ENCODE data around the gene PTPRQ.
A peak's percentile ranks its signal among the peaks of the same experiment; 100 is the strongest.
"Not testable (repeated sequence)": the region's sequence is repeated elsewhere in the genome, so short reads cannot be mapped to it uniquely, and the experiment has no call there.

PTPRQ gene

DNA sequence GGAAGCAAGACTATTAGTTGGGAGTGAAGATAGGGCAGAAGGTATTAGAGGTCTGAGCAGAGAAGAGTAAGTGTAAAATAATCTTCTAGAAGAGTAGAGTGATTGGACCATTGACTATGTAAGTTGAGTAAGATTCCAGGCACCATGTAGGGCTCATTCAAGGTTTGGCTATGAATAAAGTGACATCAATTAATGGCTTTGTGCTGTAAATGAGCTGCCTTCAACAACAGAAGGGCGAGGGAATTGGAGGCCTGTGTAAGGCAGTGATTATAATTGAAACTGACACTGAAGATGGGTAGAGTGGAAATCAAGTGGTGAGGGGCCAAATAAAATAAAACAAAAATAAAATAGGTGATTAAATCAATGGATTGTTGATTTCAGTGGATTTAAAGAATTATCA lies 26.4 kb downstream of the PTPRQ start:
- no peak for DNase-seq

DNA sequence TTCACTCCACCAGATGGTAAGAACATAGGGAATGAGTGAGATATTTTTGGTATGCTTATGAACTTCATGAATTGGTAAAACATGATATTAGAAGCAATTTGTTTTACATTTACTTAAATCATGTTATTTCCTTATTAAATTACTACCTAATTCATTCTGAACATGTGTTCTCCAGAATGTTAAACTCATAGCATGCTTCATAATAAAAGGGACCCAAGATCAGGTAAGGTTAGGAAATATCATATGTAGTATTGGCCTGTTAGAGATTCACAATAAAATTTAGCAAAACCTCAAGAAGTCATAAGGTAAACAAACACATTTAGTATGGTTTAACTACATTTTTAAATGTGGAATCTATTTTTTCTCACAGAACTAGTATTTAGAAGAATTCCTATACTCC lies 28.2 kb downstream of the PTPRQ start:
- no peak for DNase-seq

DNA sequence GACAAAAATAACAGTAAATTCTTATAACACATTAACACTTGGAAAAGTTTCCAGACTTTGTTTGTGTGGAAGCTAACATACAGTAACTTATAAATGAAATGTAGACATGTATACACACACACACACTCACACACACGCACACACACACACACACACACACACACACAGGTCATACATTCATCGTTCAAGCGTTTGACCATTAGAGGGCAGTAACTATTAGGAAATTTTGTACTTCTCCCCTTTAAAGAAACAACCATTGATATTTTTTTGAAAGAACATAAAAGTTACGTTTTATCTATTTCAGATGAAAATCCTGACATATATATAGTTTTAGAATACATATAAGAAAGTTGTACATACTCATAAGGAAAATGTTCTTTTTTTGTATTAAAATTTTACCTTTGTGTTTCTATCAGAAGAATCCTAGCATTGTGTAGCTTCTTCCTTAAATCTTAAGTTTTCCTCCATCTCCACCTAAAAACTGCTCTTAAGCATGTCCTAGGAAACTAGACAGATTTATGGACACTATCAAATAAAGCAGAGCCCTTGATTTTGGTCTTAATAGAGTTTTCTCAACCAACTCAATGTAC lies 29.0 kb downstream of the PTPRQ start:
- peak in 1 of 5 experiments; percentile 52 for DNase-seq

DNA sequence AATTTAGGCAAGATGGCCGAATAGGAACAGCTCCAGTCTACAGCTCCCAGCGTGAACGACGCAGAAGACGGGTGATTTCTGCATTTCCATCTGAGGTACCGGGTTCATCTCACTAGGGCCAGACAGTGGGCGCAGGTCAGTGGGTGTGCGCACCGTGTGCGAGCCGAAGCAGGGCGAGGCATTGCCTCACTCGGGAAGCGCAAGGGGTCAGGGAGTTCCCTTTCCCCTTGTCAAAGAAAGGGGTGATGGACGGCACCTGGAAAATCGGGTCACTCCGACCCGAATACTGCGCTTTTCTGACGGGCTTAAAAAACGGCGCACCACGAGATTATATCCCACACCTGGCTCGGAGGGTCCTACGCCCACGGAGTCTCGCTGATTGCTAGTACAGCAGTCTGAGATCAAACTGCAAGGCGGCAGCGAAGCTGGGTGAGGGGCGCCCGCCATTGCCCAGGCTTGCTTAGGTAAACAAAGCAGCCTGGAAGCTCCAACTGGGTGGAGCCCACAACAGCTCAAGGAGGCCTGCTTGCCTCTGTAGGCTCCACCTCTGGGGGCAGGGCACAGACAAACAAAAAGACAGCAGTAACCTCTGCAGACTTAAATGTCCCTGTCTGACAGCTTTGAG lies 33.6 kb downstream of the PTPRQ start:
- not testable (repeated sequence) for DNase-seq

DNA sequence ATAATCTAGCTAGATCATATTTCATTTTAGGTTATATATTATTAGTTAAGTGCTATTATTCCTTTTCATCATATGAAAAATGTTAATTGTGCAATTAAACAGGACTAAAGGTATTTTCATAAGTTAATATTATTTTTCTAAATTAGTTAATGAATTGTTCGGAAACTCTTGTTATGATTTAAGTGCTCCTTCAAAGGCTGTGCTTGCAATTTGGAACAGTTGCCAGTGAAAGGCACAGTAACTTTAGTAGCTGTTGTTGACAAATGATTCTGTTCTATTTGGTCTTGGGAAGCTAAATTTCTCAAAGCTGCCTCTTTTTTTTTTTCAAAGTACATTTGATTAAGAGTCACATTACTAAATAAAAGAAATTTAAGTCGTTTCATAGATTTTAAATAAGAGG lies 40.7 kb downstream of the PTPRQ start:
- no peak for DNase-seq

DNA sequence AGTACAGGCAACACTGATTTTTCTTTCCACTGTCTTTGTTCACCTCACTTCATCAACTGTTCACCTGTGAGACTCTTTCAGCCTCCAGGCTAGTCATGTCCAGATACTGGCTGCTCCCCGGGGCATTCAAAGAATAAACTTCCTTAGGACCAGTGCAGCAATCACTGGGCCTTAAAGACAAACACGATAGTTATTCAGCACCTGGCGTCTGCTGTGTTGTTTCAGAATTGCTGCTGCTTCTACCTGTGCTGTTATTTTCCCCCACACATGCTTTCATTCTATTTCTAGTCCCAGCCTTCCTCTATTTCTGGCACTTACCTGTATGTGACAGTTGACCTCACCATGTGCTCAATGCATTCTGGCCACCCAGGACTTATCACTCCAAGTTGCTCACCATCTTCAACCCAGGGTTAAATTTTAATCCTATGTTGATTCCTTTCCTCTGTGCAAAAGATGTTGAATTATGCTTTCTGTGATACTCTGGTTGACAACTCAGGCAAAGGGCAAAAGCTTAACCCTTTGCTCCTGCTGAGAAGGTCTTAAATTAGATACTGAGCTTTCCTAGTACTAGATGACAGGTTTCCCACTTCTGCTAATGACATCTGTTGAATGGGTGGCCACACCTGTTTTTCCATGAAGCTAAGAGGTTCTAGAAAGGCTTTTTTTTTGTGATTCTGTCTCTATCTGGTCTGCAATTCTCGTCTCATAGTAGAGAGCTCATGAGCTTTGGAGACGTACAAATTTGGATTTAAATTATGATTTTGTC lies 41.4 kb downstream of the PTPRQ start:
- DNase-seq = no peak

DNA sequence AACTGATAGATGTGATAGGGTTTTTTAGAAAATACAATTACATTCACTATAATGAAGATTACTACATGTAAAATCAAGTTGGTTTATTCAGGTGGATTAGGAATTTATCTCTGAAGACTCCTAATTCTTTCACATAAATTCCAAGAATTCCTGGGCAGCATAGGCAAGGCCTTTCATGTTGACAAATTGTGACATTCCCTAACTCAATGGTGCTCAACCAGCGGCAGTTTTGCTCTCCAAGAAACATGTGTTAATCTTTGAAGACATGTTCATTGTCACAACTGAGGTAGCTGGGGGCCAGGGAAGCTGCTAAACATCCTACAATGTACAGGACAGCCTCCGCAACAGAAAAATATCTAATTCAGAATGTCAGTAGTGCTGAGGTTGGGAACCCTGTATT lies 46.3 kb downstream of the PTPRQ start:
- no peak for DNase-seq

DNA sequence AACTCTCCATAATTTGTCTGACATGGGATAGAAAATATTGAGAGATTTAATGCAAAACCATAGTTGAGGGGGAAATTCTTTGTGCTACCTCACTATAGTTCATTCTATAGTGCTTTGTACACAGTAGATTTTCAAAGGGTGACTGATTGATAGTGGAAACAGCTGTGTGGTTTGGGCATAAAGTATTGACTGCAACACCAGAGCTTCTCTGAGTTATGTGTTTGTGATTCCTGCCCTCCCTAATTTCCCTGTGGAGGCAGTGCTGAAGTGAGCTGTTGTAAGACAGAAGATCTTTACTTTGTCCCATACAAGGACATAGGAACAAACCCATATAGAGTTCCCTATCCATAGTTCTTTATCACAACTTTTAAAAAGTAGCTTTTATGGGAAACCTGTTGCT lies 47.1 kb downstream of the PTPRQ start:
- no peak for DNase-seq

DNA sequence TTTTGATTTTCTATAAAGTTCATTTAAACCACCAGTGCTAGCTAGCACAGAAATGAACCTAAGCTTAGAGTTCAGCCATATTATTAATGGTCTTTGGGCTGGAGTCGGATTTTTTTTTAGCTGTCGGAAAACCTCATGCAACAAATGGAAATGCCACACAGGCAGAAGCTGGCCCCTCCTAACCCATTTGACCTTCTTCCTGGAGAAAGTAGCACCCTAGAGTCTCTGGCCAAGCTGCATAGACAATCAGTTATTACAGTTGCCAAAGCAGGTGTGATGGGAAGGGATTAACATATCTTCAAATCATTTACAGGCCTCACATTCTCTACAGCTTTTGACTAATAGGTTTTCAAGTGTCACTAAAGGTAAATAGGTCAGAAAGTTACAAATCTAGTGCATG lies 49.4 kb downstream of the PTPRQ start:
- DNase-seq = no peak

DNA sequence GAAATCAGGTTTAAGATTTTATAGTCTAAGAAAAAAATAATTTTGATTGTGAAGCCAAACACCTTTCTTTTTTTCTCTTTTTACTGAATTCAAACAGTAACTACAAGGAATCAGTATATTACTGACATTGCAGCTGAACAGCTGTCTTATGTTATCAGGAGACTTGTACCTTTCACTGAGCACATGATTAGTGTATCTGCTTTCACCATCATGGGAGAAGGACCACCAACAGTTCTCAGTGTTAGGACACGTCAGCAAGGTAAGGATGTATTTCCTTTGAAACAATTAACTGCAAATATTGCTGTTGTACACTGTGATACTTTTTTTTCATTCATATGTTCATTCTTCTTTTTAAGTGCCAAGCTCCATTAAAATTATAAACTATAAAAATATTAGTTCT lies 50.8 kb downstream of the PTPRQ start:
- DNase-seq = no peak

DNA sequence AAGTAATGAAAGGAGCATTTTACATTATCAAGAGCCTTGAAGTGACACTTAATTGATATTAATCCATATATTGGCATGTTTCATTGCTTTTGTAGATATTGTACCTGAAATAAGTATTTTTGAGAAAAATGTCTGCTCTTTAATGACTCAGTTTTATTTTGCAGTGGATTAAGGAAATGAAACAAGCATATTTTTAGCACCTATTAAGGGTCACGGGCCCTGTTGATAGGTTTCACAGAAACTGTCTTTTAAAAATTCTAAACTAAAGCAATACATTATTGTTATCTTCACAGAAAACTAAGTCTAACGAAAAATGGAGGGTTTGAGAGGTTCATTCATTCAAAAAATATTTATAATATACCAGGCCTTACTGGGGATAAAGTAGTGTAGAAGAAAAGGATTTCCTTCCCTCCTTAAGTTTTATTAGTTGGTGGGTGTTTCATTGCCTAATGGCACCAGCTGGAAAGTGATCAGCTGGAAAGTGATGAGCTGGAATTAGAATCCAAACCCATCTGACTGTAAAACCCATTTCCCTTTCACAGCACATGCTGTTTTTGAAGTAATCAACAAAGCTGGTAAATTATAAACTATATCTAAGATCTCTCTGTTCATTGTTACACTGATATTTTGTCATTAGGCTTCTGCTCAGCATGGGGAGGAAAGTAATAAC lies 54.2 kb downstream of the PTPRQ start:
- no peak for DNase-seq

DNA sequence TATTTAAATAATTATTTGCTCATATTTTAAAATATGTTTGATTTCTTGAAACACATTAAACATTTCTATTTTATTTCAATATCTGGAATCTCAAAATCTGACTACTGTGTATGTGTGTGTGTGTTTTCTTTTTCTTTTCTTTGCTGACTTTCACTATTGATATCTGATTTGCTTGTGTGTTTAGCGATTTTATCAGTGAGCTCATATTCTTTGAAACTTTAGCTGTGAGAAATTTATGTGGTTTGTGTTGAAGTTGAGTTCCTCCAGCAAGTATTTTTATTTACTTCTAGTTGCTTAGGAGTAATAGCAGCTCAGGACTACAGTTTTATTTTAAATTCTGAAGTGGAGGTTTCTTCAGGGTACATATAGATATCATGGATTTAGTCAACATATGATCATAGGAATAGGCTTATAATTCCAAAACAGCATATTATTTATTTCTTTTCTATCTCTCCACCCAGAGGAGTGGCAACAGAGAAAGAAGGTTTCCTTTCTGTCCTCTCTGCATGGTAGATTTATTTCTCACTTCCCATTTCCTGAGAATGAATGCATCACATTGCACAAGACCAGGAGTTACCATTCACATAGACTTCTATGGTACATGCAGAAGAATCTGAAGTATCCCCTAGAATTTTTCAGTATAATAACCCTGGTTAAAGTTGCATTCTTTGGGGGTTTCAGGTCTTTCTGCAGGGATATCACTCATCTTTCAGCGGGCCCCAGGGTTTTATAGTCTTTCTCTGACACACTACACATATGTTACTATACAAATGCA lies 60.5 kb downstream of the PTPRQ start:
- no peak for DNase-seq

DNA sequence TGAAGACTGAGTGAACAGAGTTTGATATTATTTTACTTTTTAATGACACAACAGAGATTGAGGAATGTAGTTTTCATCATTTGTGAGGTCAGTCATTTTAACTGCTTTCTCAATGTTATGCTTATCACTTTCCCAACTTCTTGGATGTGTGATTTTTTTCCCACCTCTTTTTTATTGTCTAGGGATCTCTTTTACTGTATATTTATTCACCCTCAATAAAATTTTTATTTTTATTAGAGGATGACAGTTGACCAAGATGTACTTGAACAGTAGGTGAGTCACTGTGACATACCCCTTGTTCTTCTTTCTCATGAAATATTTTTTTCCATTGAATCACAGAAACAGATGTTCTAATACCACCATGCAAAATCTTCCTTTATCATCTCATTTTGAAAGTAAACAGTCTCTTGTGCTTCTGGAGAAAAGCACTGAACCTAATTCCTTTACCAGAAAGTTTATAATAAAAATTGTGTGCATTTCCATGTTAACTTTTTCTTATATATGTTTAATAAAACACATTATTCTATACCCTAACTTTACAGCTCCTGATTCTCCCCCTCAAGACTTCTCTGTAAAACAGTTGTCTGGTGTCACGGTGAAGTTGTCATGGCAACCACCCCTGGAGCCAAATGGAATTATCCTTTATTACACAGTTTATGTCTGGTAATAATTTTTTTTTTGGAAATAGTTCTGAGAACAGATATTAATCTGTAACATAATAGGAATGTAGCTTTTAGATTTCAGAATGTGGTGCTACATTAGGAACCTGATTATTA lies 65.9 kb downstream of the PTPRQ start:
- DNase-seq = no peak

DNA sequence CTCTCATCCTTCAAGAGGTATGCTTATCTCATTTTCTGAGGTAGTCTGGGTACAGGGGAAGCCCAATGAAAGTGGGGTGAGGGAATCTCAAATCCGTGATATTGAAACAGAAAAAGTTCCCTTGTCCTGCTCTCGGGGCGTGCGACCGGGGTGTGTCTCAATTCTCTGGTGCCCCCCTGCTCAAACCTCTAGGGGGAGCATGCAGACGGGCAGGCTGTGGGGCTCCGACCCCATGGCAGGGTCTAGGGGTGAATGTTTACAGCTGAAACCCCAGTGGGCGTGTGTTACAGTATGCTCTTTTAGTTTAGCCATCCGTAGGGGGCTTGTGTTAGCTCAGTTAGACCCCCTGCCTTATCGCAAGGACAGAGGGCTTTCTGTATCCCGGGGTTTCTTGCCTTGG lies 68.7 kb downstream of the PTPRQ start:
- DNase-seq = no peak

DNA sequence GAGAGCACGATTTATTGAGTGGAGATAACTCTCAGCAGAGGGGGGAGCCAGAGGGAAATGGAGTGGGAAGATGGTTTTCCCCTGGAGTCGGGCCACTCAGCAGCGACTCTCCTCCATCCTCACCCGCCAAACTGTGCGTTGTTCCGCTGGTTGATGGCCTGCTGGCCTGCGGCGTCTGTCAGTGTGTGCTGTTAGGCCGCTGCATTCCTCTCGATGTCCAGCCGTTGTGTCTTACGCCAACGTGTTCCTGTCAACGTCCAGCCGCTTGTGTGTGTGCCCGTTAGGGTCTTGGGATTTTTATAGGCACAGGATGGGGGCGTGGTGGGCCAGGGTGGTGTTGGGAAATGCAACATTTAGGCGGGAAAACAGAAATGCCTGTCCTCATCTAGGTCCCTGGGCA lies 69.2 kb downstream of the PTPRQ start:
- no peak for DNase-seq

DNA sequence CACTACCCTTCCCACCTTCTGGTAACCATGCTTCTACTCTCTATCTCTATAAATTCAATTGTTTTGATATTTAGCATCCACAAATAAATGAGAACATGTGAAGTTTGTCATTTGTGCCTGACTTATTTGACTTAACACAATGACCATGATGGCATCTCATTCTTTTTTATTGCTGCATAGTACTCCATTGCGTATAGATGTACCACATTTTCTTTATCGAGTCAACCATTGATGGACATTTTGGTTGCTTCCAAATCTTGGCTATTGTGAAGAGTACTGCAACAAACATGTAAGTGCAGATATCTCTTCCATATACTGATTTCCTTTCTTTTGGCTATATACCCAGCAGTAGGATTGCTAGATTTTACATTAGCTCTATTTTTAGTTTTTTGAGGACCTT lies 73.6 kb downstream of the PTPRQ start:
- DNase-seq = no peak

DNA sequence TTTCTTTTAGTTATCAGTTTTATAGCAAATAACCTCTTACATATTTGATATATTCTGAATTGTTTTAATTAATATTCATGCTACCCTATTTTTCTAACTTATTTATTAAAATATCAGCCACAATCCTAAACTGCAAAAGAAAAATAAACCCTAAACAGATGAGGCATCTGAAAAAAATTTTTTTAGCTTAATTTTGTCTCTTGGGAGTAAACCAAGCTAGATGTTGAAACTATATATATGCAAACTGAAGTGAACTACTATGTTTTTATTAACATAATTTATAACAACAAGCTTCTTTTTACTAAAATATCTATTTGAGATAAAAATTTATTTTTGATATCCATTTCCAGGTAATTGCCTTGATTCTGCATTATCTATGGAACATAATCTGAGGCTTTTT lies 87.6 kb downstream of the PTPRQ start:
- no peak for DNase-seq

DNA sequence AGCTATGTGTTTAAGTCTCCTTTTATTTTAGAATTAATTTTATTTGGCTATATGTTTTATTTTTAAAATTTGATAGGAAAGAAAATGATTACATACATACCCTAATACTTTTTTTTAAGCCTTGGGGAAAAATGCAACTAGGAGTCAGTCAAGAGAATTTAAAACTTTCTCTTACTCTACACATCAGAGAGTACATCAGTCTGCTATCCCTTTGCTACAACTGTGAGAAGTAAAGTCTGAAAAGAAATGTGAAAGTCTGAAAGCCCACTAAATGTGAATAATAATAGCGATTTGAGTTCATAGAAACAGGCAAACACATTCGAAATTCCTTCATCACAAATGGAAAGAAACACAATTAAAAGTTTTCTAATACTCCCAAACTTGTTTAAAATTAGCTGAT lies 95.0 kb downstream of the PTPRQ start:
- no peak for DNase-seq

DNA sequence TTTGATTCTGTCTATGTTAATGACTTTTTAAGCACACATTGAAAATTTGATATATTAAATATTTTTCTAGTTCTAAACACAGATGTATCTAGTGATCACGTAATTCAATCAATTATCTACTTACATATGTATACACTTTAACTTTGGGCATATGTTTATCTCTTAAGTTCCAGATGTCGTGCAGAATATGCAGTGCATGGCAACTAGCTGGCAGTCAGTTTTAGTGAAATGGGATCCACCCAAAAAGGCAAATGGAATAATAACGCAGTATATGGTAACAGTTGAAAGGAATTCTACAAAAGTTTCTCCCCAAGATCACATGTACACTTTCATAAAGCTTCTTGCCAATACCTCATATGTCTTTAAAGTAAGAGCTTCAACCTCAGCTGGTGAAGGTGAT lies 105.3 kb downstream of the PTPRQ start:
- no peak for DNase-seq

DNA sequence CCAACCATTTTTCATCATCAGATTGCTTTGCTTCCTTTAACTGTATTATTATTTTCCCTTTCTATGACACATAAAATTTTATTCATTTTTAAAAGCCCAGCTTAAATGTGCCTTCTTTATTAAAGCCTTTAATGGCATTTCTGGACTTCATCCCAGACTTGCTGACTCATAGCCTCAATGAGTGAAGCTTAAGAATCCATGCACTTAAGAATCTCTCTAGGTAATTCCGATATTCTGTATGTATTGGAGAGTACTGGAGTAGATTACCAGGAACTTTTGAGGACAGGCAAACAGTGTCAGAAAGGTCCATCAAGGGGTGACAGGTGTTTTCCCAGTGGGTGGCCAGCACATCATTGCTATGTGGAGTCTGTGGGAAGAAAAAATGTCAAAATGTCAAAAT lies 107.9 kb downstream of the PTPRQ start:
- DNase-seq = no peak

DNA sequence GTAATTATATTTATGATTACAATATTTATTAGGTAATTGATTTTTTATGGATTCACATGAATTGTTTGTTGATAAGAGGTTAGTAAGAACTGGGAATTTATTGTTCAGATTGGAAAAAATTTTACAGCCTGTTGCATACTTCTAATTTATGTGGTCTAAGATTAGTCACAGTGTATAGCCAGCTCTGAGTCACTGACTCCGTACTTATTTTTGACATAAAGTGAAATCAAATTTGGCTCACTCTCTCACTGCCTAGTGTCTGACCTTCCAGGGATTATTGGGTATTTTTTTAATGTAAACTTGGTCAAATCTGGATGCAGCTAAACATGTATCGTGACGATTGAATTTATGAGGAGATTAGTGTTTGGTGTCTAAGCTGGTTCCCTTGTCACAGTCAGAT lies 109.3 kb downstream of the PTPRQ start:
- DNase-seq = no peak

DNA sequence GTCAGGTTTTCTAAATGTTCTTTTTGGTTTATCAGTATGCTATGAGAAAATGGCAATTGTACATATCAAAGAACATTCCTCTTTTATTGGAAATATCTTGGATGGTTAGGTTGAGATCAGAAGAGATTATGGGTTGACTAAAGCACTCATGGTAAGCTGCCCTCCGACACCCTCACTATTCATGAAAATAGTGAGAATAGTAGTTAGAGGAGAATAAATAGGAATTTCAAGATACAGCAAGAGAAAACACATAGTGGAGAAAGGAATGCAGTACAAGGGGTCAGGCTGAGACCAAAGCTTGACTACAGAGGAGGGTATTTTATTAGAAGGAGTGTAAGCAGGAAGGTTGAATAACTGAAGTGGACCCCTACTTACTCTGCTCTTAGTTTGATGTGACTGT lies 112.5 kb downstream of the PTPRQ start:
- DNase-seq = no peak
